NOMO-1 (cell line): ENCODE measurements around the gene PDYN.

ENCODE experiments used
- DNase-seq, 2 experiments: peaks; one replicate each; lab custom pipeline; 2025; ENCODE audit not compliant: unreplicated experiment in 2 of 2; lab: John Stamatoyannopoulos, UW

The PDYN gene

GRCh38 chr20:1952737-1953530 lies 40.9 kb downstream of the PDYN start:
- DNase-seq, result no peak

- no peak for DNase-seq
These were observed 42.3 kb downstream of the PDYN start for GRCh38 chr20:1951436-1952115.

- DNase-seq, result no peak
These were observed 43.0 kb downstream of the PDYN start for GRCh38 chr20:1950836-1951235.

- no peak for DNase-seq
These were observed 44.3 kb downstream of the PDYN start for GRCh38 chr20:1949347-1950100.

- DNase-seq, result no peak
These were observed 46.4 kb downstream of the PDYN start for GRCh38 chr20:1947535-1947846.

GRCh38 chr20:1946762-1947534 lies 46.9 kb downstream of the PDYN start:
- peak in 1 of 2 experiments; percentile 78 for DNase-seq

- DNase-seq, result peak in 1 of 2 experiments; percentile 71
These were observed 47.5 kb downstream of the PDYN start for GRCh38 chr20:1946442-1946761.

GRCh38 chr20:1945660-1946059 lies 48.2 kb downstream of the PDYN start:
- DNase-seq, result peak; percentile 65 to 78

GRCh38 chr20:1945134-1945618 lies 48.7 kb downstream of the PDYN start:
- peak; percentile 93 to 96 for DNase-seq

GRCh38 chr20:1944345-1945091 lies 49.3 kb downstream of the PDYN start:
- DNase-seq, result peak in 1 of 2 experiments; percentile 28

GRCh38 chr20:1943275-1944002 lies 50.4 kb downstream of the PDYN start:
- peak; percentile 26 to 56 for DNase-seq

- DNase-seq, result no peak
These were observed 51.2 kb downstream of the PDYN start for GRCh38 chr20:1942486-1943274.

- DNase-seq, result no peak
These were observed 51.8 kb downstream of the PDYN start for GRCh38 chr20:1942061-1942460.

- no peak for DNase-seq
These were observed 52.6 kb downstream of the PDYN start for GRCh38 chr20:1941226-1941625.

GRCh38 chr20:1940581-1940980 lies 53.3 kb downstream of the PDYN start:
- DNase-seq, result no peak

GRCh38 chr20:1939270-1939595 lies 54.6 kb downstream of the PDYN start:
- DNase-seq, result no peak

GRCh38 chr20:1938464-1939269 lies 55.2 kb downstream of the PDYN start:
- DNase-seq, result no peak
